Spleen (tissue), 11 donors: ENCODE data around the gene BCL2. TPM values are rescaled to one million over a fixed set of nuclear protein-coding genes. Genes with fewer than 3 reads are reported as not detected.

Experiments
- DNase-seq: peaks from one replicate; pipeline ENCODE4 v3.0.0-alpha.2; 2020
- H3K27ac ChIP-seq, 8 donors: fragments of 200-600 bp; sonication (generic) in 7 of 8; 1 replicate in 4 of 8; 2 replicates in 4 of 8; pipeline versions ENCODE4 v1.5.0 to v1.8.0; 2016 to 2021; ENCODE audit warnings: inconsistent platforms in 4 of 8, mild to moderate bottlenecking in 4 of 8, moderate library complexity in 1 of 8
- H3K27me3 ChIP-seq, 7 donors: fragments of 200-600 bp; sonication (generic) in 6 of 7; replicated peaks in 1 of 7; 1 replicate in 4 of 7; 2 replicates in 3 of 7; pipeline versions ENCODE4 v1.5.0 to v1.8.0; 2016 to 2021; ENCODE audit warnings: inconsistent platforms in 3 of 7, mild to moderate bottlenecking in 1 of 7
- H3K36me3 ChIP-seq, 6 donors: fragments of 200-600 bp; sonication (generic) in 5 of 6; 1 replicate in 4 of 6; 2 replicates in 2 of 6; pipeline versions ENCODE4 v1.5.0 to v1.8.0; 2016 to 2021; ENCODE audit warnings: inconsistent platforms in 2 of 6
- H3K4me1 ChIP-seq, 6 donors: fragments of 200-600 bp; sonication (generic) in 5 of 6; 1 replicate in 3 of 6; 2 replicates in 3 of 6; pipeline versions ENCODE4 v1.5.0 to v1.8.0; 2016 to 2021; ENCODE audit warnings: inconsistent platforms in 3 of 6
- H3K4me3 ChIP-seq, 8 donors: fragments of 200-600 bp; sonication (generic) in 7 of 8; 1 replicate in 4 of 8; 2 replicates in 4 of 8; pipeline versions ENCODE4 v1.5.0 to v1.8.0; 2016 to 2021; ENCODE audit warnings: inconsistent platforms in 4 of 8, mild to moderate bottlenecking in 4 of 8, moderate library complexity in 2 of 8
- H3K9me3 ChIP-seq, 8 donors: fragments of 200-600 bp; sonication (generic) in 7 of 8; 1 replicate in 4 of 8; 2 replicates in 4 of 8; pipeline versions ENCODE4 v1.5.0 to v1.8.0; 2016 to 2021; ENCODE audit warnings: inconsistent platforms in 4 of 8
- CTCF ChIP-seq, 11 experiments: fragments of 200-600 bp in 7 of 11; fragments of 450-650 bp in 4 of 11; sonication (generic) in 4 of 11; IDR thresholded peaks in 8 of 11; conservative IDR thresholded peaks in 3 of 11; 1 replicate in 7 of 11; 2 replicates in 4 of 11; pipeline versions ENCODE4 v1.4.0 to v1.8.0; 2016 to 2021; ENCODE audit warnings: antibody characterized with exemption in 11 of 11, inconsistent platforms in 4 of 11, mild to moderate bottlenecking in 1 of 11
- POLR2A ChIP-seq, 3 donors: fragments of 450-650 bp; IDR thresholded peaks; one replicate each; pipeline ENCODE4 v1.5.1; 2017; ENCODE audit warnings: antibody characterized with exemption in 3 of 3, mild to moderate bottlenecking in 1 of 3
- POLR2AphosphoS5 ChIP-seq, 3 donors: sonication (generic); formaldehyde crosslinking; IDR thresholded peaks; one replicate each; pipeline ENCODE4 v1.5.1; 2017; ENCODE audit warnings: antibody characterized with exemption in 3 of 3
- WGBS, 5 donors: extraction: QIAGEN DNeasy Blood & Tissue Kit in 3 of 5; methylation state at CpG; one replicate each; pipeline versions ENCODE4 v1.1.5 to v1.1.7; 2013 to 2018; 5-methylcytosine and 5-hydroxymethylcytosine counted together
- intact Hi-C: fragments of 100-400 bp; cut with DNase I; formaldehyde crosslinking; loops from one replicate; pipeline ENCODE4 v1.15.0; 2023; ENCODE audit warnings: low total_unique reads
- polyA plus RNA-seq, 3 donors: library from polyadenylated mRNA; stranded (reverse); fragments of 200-250 nt; gene quantifications; one replicate each; pipeline ENCODE4 v1.2.1, GENCODE V29; 2013
- total RNA-seq, 7 donors: library from RNA; depleted of rRNA in 3 of 7; stranded (reverse); fragments of >200 nt in 3 of 7; fragmentation: NEBNext Ultra II Directional in 4 of 7; extraction: Animal tissue kit (Norgen Biotek cat#: 25700) in 4 of 7; gene quantifications; one replicate each; pipeline versions ENCODE4 v1.1.0 to v1.2.1, GENCODE V29; 2016 to 2021
- donor health status: healthy with polysubstance abuse.
- donor health status: DM: no; HTN: no; CAD: no; lungs with moderate emphysema.
- donor health status: DM: no; HTN: no; CAD: no.
- donor health status: Bipolar disorder and iron deficiency.
- donor health status: healthy.
- donor health status: DM: no; HTN: no; CAD: no.
- donor health status: DM: yes; HTN: yes; CAD: no.

Gene BCL2
- total and polyA plus RNA-seq, 10 donors: 9.6 to 112 (median 69.1) TPM

GRCh38 chr18:63097178-63097577 is 222.4 kb downstream of the BCL2 start:
- Histone ChIP-seq H3K27ac (no peak overlapping the region), H3K4me1 (peaks cover 0 to 35% (median 23%) of the 10 kb centered on the region in 6 donors), H3K9me3 (no peaks in the 10 kb centered on the region), H3K27me3 (peaks cover 0 to 7% (median 0%) of the 10 kb centered on the region in 7 donors), H3K36me3 (no peaks in the 10 kb centered on the region), H3K4me3 (no peak overlapping the region)
- no peak for DNase-seq
- WGBS, 5 donors: 52 to 68% (median 61%) methylated on average over 10 of the region's 10 CpGs
- intact Hi-C loops: no loop called here
- no peak for TF ChIP-seq CTCF (IDR thresholded peaks at IDR 0.05 in 8 of 11, conservative IDR thresholded peaks at IDR 0.05 in 3 of 11)
- TF ChIP-seq POLR2AphosphoS5 (IDR thresholded peaks at IDR 0.05): no peak
- no peak for TF ChIP-seq POLR2A (IDR thresholded peaks at IDR 0.05)

GRCh38 chr18:63096327-63096874 is 223.2 kb downstream of the BCL2 start:
- DNase-seq: no peak
- 66 to 80% (median 68%) methylated on average over 2 of the region's 2 CpGs for WGBS, 5 donors

GRCh38 chr18:63095768-63096167 is 223.8 kb downstream of the BCL2 start:
- intact Hi-C loops: no loop called here
- Histone ChIP-seq H3K36me3 (no peaks in the 10 kb centered on the region), H3K4me3 (no peak overlapping the region), H3K9me3 (no peaks in the 10 kb centered on the region), H3K27ac (no peak overlapping the region), H3K4me1 (peaks cover 0 to 35% (median 23%) of the 10 kb centered on the region in 6 donors), H3K27me3 (no peaks in the 10 kb centered on the region)
- DNase-seq: no peak
- WGBS, 5 donors: 60 to 80% (median 80%) methylated on average over 6 of the region's 6 CpGs
- no peak for TF ChIP-seq CTCF (IDR thresholded peaks at IDR 0.05 in 8 of 11, conservative IDR thresholded peaks at IDR 0.05 in 3 of 11)
- no peak for TF ChIP-seq POLR2A (IDR thresholded peaks at IDR 0.05)
- no peak for TF ChIP-seq POLR2AphosphoS5 (IDR thresholded peaks at IDR 0.05)

More at GRCh38 chr18:63096327-63096874, 223.2 kb downstream of the BCL2 start:
- H3K27ac ChIP-seq: no peak overlapping the region
- intact Hi-C loops: no loop called here
- H3K4me1 ChIP-seq: peaks cover 0 to 35% (median 23%) of the 10 kb centered on the region in 6 donors
- no peaks in the 10 kb centered on the region for H3K36me3 ChIP-seq
- H3K27me3 ChIP-seq: peaks cover 0 to 3% (median 0%) of the 10 kb centered on the region in 7 donors
- H3K9me3 ChIP-seq: no peaks in the 10 kb centered on the region
- TF ChIP-seq POLR2AphosphoS5 (IDR thresholded peaks at IDR 0.05) (no peak), POLR2A (IDR thresholded peaks at IDR 0.05) (no peak), CTCF (IDR thresholded peaks at IDR 0.05 in 8 of 11, conservative IDR thresholded peaks at IDR 0.05 in 3 of 11) (no peak)
- H3K4me3 ChIP-seq: no peak overlapping the region

GRCh38 chr18:63091671-63092364 is 227.8 kb downstream of the BCL2 start:
- no peaks in the 10 kb centered on the region for H3K27me3 ChIP-seq
- H3K4me1 ChIP-seq: peaks cover 0 to 6% (median 0%) of the 10 kb centered on the region in 6 donors
- H3K27ac ChIP-seq: no peak overlapping the region
- no peaks in the 10 kb centered on the region for H3K9me3 ChIP-seq
- DNase-seq: no peak
- no peak overlapping the region for H3K4me3 ChIP-seq
- TF ChIP-seq CTCF (IDR thresholded peaks at IDR 0.05 in 8 of 11, conservative IDR thresholded peaks at IDR 0.05 in 3 of 11): no peak
- no peak for TF ChIP-seq POLR2AphosphoS5 (IDR thresholded peaks at IDR 0.05)
- no peak for TF ChIP-seq POLR2A (IDR thresholded peaks at IDR 0.05)
- H3K36me3 ChIP-seq: no peaks in the 10 kb centered on the region
- 94 to 97% (median 95%) methylated on average over 4 of the region's 4 CpGs for WGBS, 5 donors
- intact Hi-C loops: no loop called here
